ENCODE results near the gene CAND2.

- TF ChIP-seq CTCF (IDR thresholded peaks at IDR 0.05; ENCODE audit: poor library complexity) (no peak), EZH2 (IDR thresholded peaks at IDR 0.05; ENCODE audit: borderline replicate concordance) (no peak), EZH2phosphoT487 (IDR thresholded peaks at IDR 0.05; ENCODE audit: low read depth, severe bottlenecking, unreplicated experiment) (no peak)
Measured at GRCh38 chr3:12768579-12769527, 27.6 kb upstream of the CAND2 start.

All from hepatocyte (in vitro differentiated cells).